HepG2 (cell line): ENCODE measurements around the gene LRRC8D. TPM values are rescaled to one million over a fixed set of nuclear protein-coding genes. Genes with fewer than 3 reads are reported as not detected.

Experiments
- ATAC-seq: fragments of 200-7000 bp; cut with Tn5 transposase; 3 replicates; pipeline ENCODE4 v1.9.1; 2020; ENCODE audit warnings: mild to moderate bottlenecking, moderate library complexity
- BruUV-seq: library from RNA; stranded (reverse); fragments of 400-500 nt; replicated peaks from 2 replicates; lab custom pipeline; 2021; lab: Mats Ljungman, UMichigan
- CTCF ChIA-PET: fragments of 300-600 bp; formaldehyde crosslinking; extraction: SDS; loops from one replicate; lab custom pipeline; 2021; ENCODE audit warnings: low total read pairs, inconsistent platforms, low intra/inter-chr PET ratio; lab: Yijun Ruan, JAX
- POLR2A ChIA-PET: fragments of 350-600 bp; sonication (Branson Sonifier 250); formaldehyde crosslinking; loops from one replicate; lab custom pipeline; 2020; ENCODE audit warnings: antibody characterized with exemption, inconsistent platforms; lab: Yijun Ruan, JAX
- DNase-seq: peaks from one replicate; pipeline ENCODE4 v3.0.0-alpha.2; 2015; ENCODE audit warnings: low spot score
- FAIRE-seq: peaks from 3 replicates; lab custom pipeline; 2011; peaks lifted over from hg19 to GRCh38; lab: Jason Lieb, UNC
- H2AFZ ChIP-seq: one replicate; pipeline ENCODE4 v1.6.1; 2011; ENCODE audit warnings: low read length, inconsistent platforms
- H3K27ac ChIP-seq: fragments of 300-600 bp; 3 replicates; pipeline ENCODE4 v1.8.0; 2011; ENCODE audit warnings: mixed run types, mild to moderate bottlenecking, mixed read lengths, low read length, inconsistent platforms; ENCODE audit not compliant: insufficient read depth; ENCODE audit errors: extremely low read length
- H3K27me3 ChIP-seq, 2 experiments: fragments of 200-600 bp in 1 of 2; 2 replicates in 1 of 2; 3 replicates in 1 of 2; pipeline versions ENCODE4 v1.6.0 to v1.8.0; 2011; ENCODE audit warnings: low read length in 2 of 2, mild to moderate bottlenecking in 2 of 2, moderate library complexity in 2 of 2, inconsistent platforms in 1 of 2; ENCODE audit not compliant: insufficient read depth in 2 of 2, control insufficient read depth in 1 of 2
- H3K36me3 ChIP-seq, 2 experiments: fragments of 200-600 bp in 1 of 2; replicated peaks in 1 of 2; 2 replicates in 1 of 2; 3 replicates in 1 of 2; pipeline versions ENCODE4 v1.5.1 to v1.8.0; 2011; ENCODE audit warnings: low read length in 2 of 2, inconsistent platforms in 1 of 2; ENCODE audit not compliant: insufficient read depth in 2 of 2, control insufficient read depth in 1 of 2
- H3K4me1 ChIP-seq: 2 replicates; pipeline ENCODE4 v1.5.1; 2012; ENCODE audit warnings: low read length, inconsistent platforms; ENCODE audit not compliant: insufficient read depth
- H3K4me2 ChIP-seq: 2 replicates; pipeline ENCODE4 v1.6.0; 2011; ENCODE audit warnings: low read depth, low read length, inconsistent platforms
- H3K4me3 ChIP-seq, 3 experiments: fragments of 200-600 bp in 1 of 3; sonication (generic), shearing (Covaris generic) in 1 of 3; replicated peaks in 1 of 3; 2 replicates each; pipeline ENCODE4 v1.5.1; 2011 to 2016; ENCODE audit warnings: low read length in 3 of 3, inconsistent platforms in 2 of 3, low read depth in 2 of 3, mild to moderate bottlenecking in 2 of 3, control low read depth in 1 of 3, mixed read lengths in 1 of 3; ENCODE audit not compliant: insufficient read depth in 1 of 3
- H3K79me2 ChIP-seq: one replicate; pipeline ENCODE4 v1.6.1; 2011; ENCODE audit warnings: low read length, inconsistent platforms; ENCODE audit not compliant: insufficient read depth
- H3K9ac ChIP-seq: 2 replicates; pipeline ENCODE4 v1.6.0; 2011; ENCODE audit warnings: mild to moderate bottlenecking, low read depth, low read length, inconsistent platforms; ENCODE audit not compliant: insufficient read depth
- H3K9me3 ChIP-seq: 2 replicates; pipeline ENCODE4 v1.5.1; 2012; ENCODE audit warnings: mild to moderate bottlenecking, low read length
- H4K20me1 ChIP-seq: 2 replicates; pipeline ENCODE4 v1.6.0; 2011; ENCODE audit warnings: inconsistent platforms, mild to moderate bottlenecking, low read length, moderate library complexity; ENCODE audit not compliant: insufficient read depth
- ATF7 ChIP-seq, 2 experiments: fragments of 450-650 bp in 1 of 2; sonication (generic) in 1 of 2; formaldehyde crosslinking in 1 of 2; IDR thresholded peaks; 2 replicates each; pipeline versions ENCODE4 v1.4.0 to v1.6.1; 2016 to 2020; ENCODE audit warnings: antibody characterized with exemption in 1 of 2, mild to moderate bottlenecking in 1 of 2, missing genetic modification reagents in 1 of 2
- CREB1 ChIP-seq, 2 experiments: fragments of 450-650 bp in 1 of 2; IDR thresholded peaks; 2 replicates each; pipeline ENCODE4 v1.6.1; 2016 to 2017; ENCODE audit warnings: control low read depth in 1 of 2, mild to moderate bottlenecking in 1 of 2, missing compliant biosample characterization in 1 of 2, missing genetic modification characterization in 1 of 2
- EZH2 ChIP-seq: conservative IDR thresholded peaks from 2 replicates; pipeline ENCODE4 v1.6.1; 2012; ENCODE audit warnings: mild to moderate bottlenecking, low read depth, low read length, moderate library complexity
- GABPA ChIP-seq, 2 experiments: IDR thresholded peaks; 2 replicates each; pipeline ENCODE4 v1.6.1; 2011 to 2016; ENCODE audit warnings: low read depth in 2 of 2, low read length in 1 of 2, missing biosample characterization in 1 of 2, missing genetic modification characterization in 1 of 2
- HMGA1 ChIP-seq: sonication (generic); formaldehyde crosslinking; conservative IDR thresholded peaks from 2 replicates; pipeline ENCODE4 v1.4.0; 2020; ENCODE audit warnings: missing genetic modification reagents
- JARID2 ChIP-seq: sonication (generic); formaldehyde crosslinking; IDR thresholded peaks from 2 replicates; pipeline ENCODE4 v1.8.1; 2023; ENCODE audit warnings: missing genetic modification reagents, inconsistent platforms; ENCODE audit not compliant: insufficient replicate concordance
- NFIC ChIP-seq: IDR thresholded peaks from 2 replicates; pipeline ENCODE4 v1.6.1; 2012; ENCODE audit warnings: mild to moderate bottlenecking, low read length, inconsistent platforms
- POLR2AphosphoS5 ChIP-seq: IDR thresholded peaks from 2 replicates; pipeline ENCODE4 v1.6.1; 2012; ENCODE audit warnings: low read depth, low read length
- RBAK ChIP-seq: sonication (generic); formaldehyde crosslinking; IDR thresholded peaks from 2 replicates; pipeline ENCODE4 v1.5.1; 2020; ENCODE audit warnings: mild to moderate bottlenecking, missing genetic modification reagents
- RBM22 ChIP-seq: fragments of 200-400 bp; formaldehyde crosslinking; optimal IDR thresholded peaks from 2 replicates; pipeline ENCODE3; 2017; ENCODE audit warnings: mild to moderate bottlenecking, low read length, moderate library complexity
- RXRB ChIP-seq: IDR thresholded peaks from 2 replicates; pipeline ENCODE4 v1.6.1; 2016; ENCODE audit warnings: borderline replicate concordance, missing genetic modification reagents, missing compliant biosample characterization
- SAP130 ChIP-seq: IDR thresholded peaks from 2 replicates; pipeline ENCODE4 v1.6.1; 2016; ENCODE audit warnings: low read depth
- TCF7 ChIP-seq: sonication (generic); IDR thresholded peaks from 2 replicates; pipeline ENCODE4 v1.6.1; 2016; ENCODE audit warnings: antibody characterized with exemption, low read depth
- ZNF619 ChIP-seq: sonication (generic); formaldehyde crosslinking; IDR thresholded peaks from 2 replicates; pipeline ENCODE4 v1.4.0; 2020; ENCODE audit warnings: mild to moderate bottlenecking, missing genetic modification reagents
- ZNF7 ChIP-seq: IDR thresholded peaks from 2 replicates; pipeline ENCODE4 v1.6.1; 2016; ENCODE audit warnings: missing biosample characterization, missing genetic modification reagents
- ZNF879 ChIP-seq: sonication (generic); formaldehyde crosslinking; IDR thresholded peaks from 2 replicates; pipeline ENCODE4 v1.8.1; 2023; ENCODE audit warnings: missing genetic modification reagents
- WGBS: methylation state at CpG from one replicate; pipeline ENCODE4 v1.1.6; 2017; ENCODE audit warnings: low lambda C conversion rate; 5-methylcytosine and 5-hydroxymethylcytosine counted together
- in situ Hi-C: cut with HindIII; loops from 2 replicates; pipeline ENCODE4 v1.10.0; 2017; ENCODE audit warnings: low pct_unique_long_range_greater_than_20kb; ENCODE audit not compliant: extremely low pct_ligation_motif_present
- intact Hi-C: fragments of 100-400 bp; cut with micrococcal nuclease; formaldehyde crosslinking; loops from one replicate; pipeline ENCODE4 v1.10.0; 2022; ENCODE audit not compliant: unreplicated experiment
- polyA plus RNA-seq, 8 experiments: library from polyadenylated mRNA; depleted of rRNA in 3 of 8; stranded (reverse) in 7 of 8; unstranded in 1 of 8; fragments of >200 nt; fragmentation: Illumina TruSeq in 4 of 8; extraction: Trizol in 4 of 8; gene quantifications; 2 replicates each; pipeline versions ENCODE4 v1.2.1 to v1.2.3, GENCODE V29; 2011 to 2016; ENCODE audit warnings: low read depth in 4 of 8, missing spikeins in 1 of 8, mixed read lengths in 1 of 8; ENCODE audit not compliant: insufficient read depth in 1 of 8
- total RNA-seq, 5 experiments: library from RNA; depleted of rRNA; stranded (reverse); fragments of >200 nt; fragmentation: Illumina TruSeq; extraction: Trizol; gene quantifications; 2 replicates each; pipeline ENCODE4 v1.2.3, GENCODE V29; 2016; ENCODE audit warnings: low read depth in 1 of 5
- TF ChIP-seq, protein P1 (sequence below), 2 experiments: sonication (generic) in 1 of 2; formaldehyde crosslinking in 1 of 2; IDR thresholded peaks; 2 replicates each; pipeline versions ENCODE4 v1.4.0 to v1.6.1; 2018 to 2020; ENCODE audit warnings: missing genetic modification reagents in 2 of 2, borderline replicate concordance in 1 of 2, low read depth in 1 of 2, mild to moderate bottlenecking in 1 of 2, missing biosample characterization in 1 of 2

The LRRC8D gene
- total and polyA plus RNA-seq, 2 of the 13 experiments (the other 11 are each of a cell fraction or from before 2014, with no cell fraction given): 29.9 to 45.5 TPM

DNA sequence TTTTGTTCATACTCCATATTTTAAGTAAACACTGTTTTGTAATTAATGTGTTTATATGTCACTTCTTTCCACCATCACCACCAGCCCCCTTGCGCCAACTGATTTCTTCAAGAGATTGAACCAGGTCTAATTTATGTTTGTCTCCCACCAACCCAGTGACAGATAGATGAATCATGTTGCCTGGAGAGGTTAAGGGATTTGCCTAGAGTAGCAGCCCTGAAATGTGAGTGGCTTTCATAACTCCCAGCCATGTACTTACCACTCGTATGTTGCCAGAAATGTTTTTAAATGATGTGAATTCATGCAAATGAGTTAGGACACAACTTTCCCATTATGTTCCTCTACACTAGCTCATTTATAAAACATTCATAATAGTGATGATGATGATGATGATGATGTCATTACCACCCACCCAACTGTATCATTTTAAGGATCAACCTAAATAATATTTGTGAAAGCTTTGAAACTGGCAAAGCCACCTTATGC is 86.9 kb downstream of the LRRC8D start:
- Histone ChIP-seq H3K36me3 (peaks cover 1 to 11% of the 10 kb centered on the region in 2 experiments; a peak in 1 of 5 replicates), H3K4me2 (no peak overlapping the region), H3K4me1 (peaks cover 69% of the 10 kb centered on the region), H4K20me1 (no peaks in the 10 kb centered on the region; the same call in 1 of the 2 replicates), H2AFZ (no peak overlapping the region), H3K9ac (no peak overlapping the region), H3K4me3 (no peak overlapping the region), H3K9me3 (no peaks in the 10 kb centered on the region), H3K79me2 (peaks cover 52% of the 10 kb centered on the region), H3K27me3 (no peaks in the 10 kb centered on the region), H3K27ac (peak overlapping the region; percentile 79)
- intact Hi-C loops: loop anchor here (2.0 to 10.0 kb wide), 4 partner anchors 35 to 85 kb away; partner anchors contain the start of gene LRRC8D
- in situ Hi-C loops: no loop called here
- ChIA-PET POLR2A (interaction anchor here (0.6 kb wide), 1 partner anchor 86 kb away, joined by 3 read pairs; no protein-coding TSS in a partner anchor), CTCF (no interaction called here)
- no peak for TF ChIP-seq RXRB
- TF ChIP-seq ZNF879: no peak
- no peak for TF ChIP-seq RBM22
- peak; percentile 93 for TF ChIP-seq ATF7 (IDR thresholded peaks at IDR 0.05)
- TF ChIP-seq ATF7 (CRISPR knock-in tag; IDR thresholded peaks at IDR 0.05): no peak
- TF ChIP-seq EZH2: no peak
- TF ChIP-seq GABPA (IDR thresholded peaks at IDR 0.05; ENCODE audit: low read depth, low read length): no peak
- no peak for TF ChIP-seq GABPA (CRISPR knock-in tag; IDR thresholded peaks at IDR 0.05; ENCODE audit: low read depth)
- peak; percentile 72 for TF ChIP-seq CREB1 (IDR thresholded peaks at IDR 0.05)
- no peak for TF ChIP-seq CREB1 (CRISPR knock-in tag; IDR thresholded peaks at IDR 0.05)
- no peak for TF ChIP-seq TCF7
- TF ChIP-seq POLR2AphosphoS5: no peak
- TF ChIP-seq RBAK: no peak
- TF ChIP-seq JARID2 (CRISPR knock-in tag): no peak
- TF ChIP-seq SAP130 (CRISPR knock-in tag): no peak
- TF ChIP-seq ZNF619 (CRISPR knock-in tag): no peak
- TF ChIP-seq, protein P1, sequence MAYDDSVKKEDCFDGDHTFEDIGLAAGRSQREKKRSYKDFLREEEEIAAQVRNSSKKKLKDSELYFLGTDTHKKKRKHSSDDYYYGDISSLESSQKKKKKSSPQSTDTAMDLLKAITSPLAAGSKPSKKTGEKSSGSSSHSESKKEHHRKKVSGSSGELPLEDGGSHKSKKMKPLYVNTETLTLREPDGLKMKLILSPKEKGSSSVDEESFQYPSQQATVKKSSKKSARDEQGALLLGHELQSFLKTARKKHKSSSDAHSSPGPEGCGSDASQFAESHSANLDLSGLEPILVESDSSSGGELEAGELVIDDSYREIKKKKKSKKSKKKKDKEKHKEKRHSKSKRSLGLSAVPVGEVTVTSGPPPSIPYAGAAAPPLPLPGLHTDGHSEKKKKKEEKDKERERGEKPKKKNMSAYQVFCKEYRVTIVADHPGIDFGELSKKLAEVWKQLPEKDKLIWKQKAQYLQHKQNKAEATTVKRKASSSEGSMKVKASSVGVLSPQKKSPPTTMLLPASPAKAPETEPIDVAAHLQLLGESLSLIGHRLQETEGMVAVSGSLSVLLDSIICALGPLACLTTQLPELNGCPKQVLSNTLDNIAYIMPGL (CRISPR knock-in tag; IDR thresholded peaks at IDR 0.05; ENCODE audit: borderline replicate concordance in 1 of 2, low read depth in 1 of 2): no peak
- TF ChIP-seq NFIC: no peak
- TF ChIP-seq HMGA1: no peak
- no peak for TF ChIP-seq ZNF7 (CRISPR knock-in tag)
- 100% methylated on average over 2 of the region's 2 CpGs for WGBS
- DNase-seq (no peak), FAIRE-seq (no peak), ATAC-seq (no peak)
- no TSS peak for BruUV-seq
